AG09309 (cell line): Measurements from ENCODE around the gene UIMC1.

Experiments used
- DNase-seq: peaks from one replicate; pipeline ENCODE4 v3.0.0-alpha.2; 2010; ENCODE audit warnings: low read depth
- H3K4me3 ChIP-seq: 2 replicates; pipeline ENCODE4 v1.5.1; 2011; ENCODE audit warnings: mild to moderate bottlenecking, low read depth, low read length, moderate library complexity; ENCODE audit not compliant: control insufficient read depth
- CTCF ChIP-seq: IDR thresholded peaks from 2 replicates; pipeline ENCODE4 v1.5.1; 2011; ENCODE audit warnings: mild to moderate bottlenecking, low read depth, low read length, inconsistent platforms; ENCODE audit not compliant: insufficient read depth, control insufficient read depth; ENCODE audit errors: missing control alignments

UIMC1 gene

GRCh38 chr5:176906796-176907195, 99.8 kb downstream of the UIMC1 start:
- no peak for TF ChIP-seq CTCF
- no peak for DNase-seq
- no peak overlapping the region for H3K4me3 ChIP-seq

- no peak for DNase-seq
- TF ChIP-seq CTCF = no peak
- no peak overlapping the region for H3K4me3 ChIP-seq
These were observed 100.5 kb downstream of the UIMC1 start for GRCh38 chr5:176906126-176906525.

GRCh38 chr5:176904276-176904675, 102.3 kb downstream of the UIMC1 start:
- DNase-seq = no peak
- no peak for TF ChIP-seq CTCF
- no peak overlapping the region for H3K4me3 ChIP-seq

GRCh38 chr5:176902911-176903664, 103.5 kb downstream of the UIMC1 start:
- no peak for DNase-seq
- no peak for TF ChIP-seq CTCF
- no peak overlapping the region for H3K4me3 ChIP-seq

GRCh38 chr5:176902102-176902814, 104.3 kb downstream of the UIMC1 start:
- no peak for DNase-seq
- TF ChIP-seq CTCF = no peak
- H3K4me3 ChIP-seq = no peak overlapping the region

- no peak for DNase-seq
- no peak for TF ChIP-seq CTCF
- H3K4me3 ChIP-seq = no peak overlapping the region
These were observed 105.1 kb downstream of the UIMC1 start for GRCh38 chr5:176901260-176902101.
